PC-9 (cell line): ENCODE measurements around the gene PPL. TPM values are rescaled to one million over a fixed set of nuclear protein-coding genes. Genes with fewer than 3 reads are reported as not detected.

Source experiments
- BruUV-seq: library from RNA; stranded (reverse); fragments of 400-500 nt; replicated peaks from 2 replicates; lab custom pipeline; 2021; lab: Mats Ljungman, UMichigan
- CTCF ChIA-PET: fragments of 300-600 bp; sonication (Branson Sonifier 250); formaldehyde crosslinking; loops from one replicate; lab custom pipeline; 2022; ENCODE audit warnings: antibody characterized with exemption; lab: Charles Lee
- POLR2A ChIA-PET: fragments of 300-600 bp; sonication (Branson Sonifier 250); formaldehyde crosslinking; loops from one replicate; lab custom pipeline; 2022; ENCODE audit warnings: antibody characterized with exemption; ENCODE audit not compliant: unreplicated experiment; lab: Charles Lee
- DNase-seq, 2 experiments: peaks; one replicate each; pipeline versions ENCODE4 v3.0.0 to v3.0.0-alpha.2; 2015 to 2022; ENCODE audit warnings: mixed read lengths in 1 of 2
- H2AFZ ChIP-seq: fragments of 200-600 bp; sonication (generic); 2 replicates; pipeline ENCODE4 v1.8.1; 2017; ENCODE audit warnings: antibody characterized with exemption
- H3F3A ChIP-seq: fragments of 200-600 bp; sonication (generic); 2 replicates; pipeline ENCODE4 v1.8.1; 2017; ENCODE audit warnings: antibody characterized with exemption, mild to moderate bottlenecking, low read depth; ENCODE audit not compliant: insufficient read depth
- H3K27ac ChIP-seq: fragments of 200-600 bp; sonication (generic); 2 replicates; pipeline ENCODE4 v1.6.1; 2016; ENCODE audit warnings: mixed run types
- H3K27me3 ChIP-seq: fragments of 200-600 bp; sonication (generic); 2 replicates; pipeline ENCODE4 v1.6.1; 2016; ENCODE audit warnings: low read depth, mixed run types; ENCODE audit not compliant: insufficient read depth
- H3K36me3 ChIP-seq: fragments of 200-600 bp; sonication (generic); 2 replicates; pipeline ENCODE4 v1.6.1; 2016; ENCODE audit warnings: low read depth, mixed run types
- H3K4me1 ChIP-seq: fragments of 200-600 bp; sonication (generic); replicated peaks from 2 replicates; pipeline ENCODE4 v1.6.1; 2016; ENCODE audit warnings: mixed run types; ENCODE audit not compliant: insufficient read depth
- H3K4me2 ChIP-seq: fragments of 200-600 bp; sonication (generic); 2 replicates; pipeline ENCODE4 v1.6.1; 2017; ENCODE audit warnings: mixed run types
- H3K4me3 ChIP-seq: fragments of 200-600 bp; sonication (generic); 2 replicates; pipeline ENCODE4 v1.6.1; 2016; ENCODE audit warnings: mixed run types
- H3K79me2 ChIP-seq: fragments of 200-600 bp; sonication (generic); 2 replicates; pipeline ENCODE4 v1.6.1; 2017; ENCODE audit warnings: low read depth, mixed run types
- H3K9me2 ChIP-seq: fragments of 200-600 bp; sonication (generic); 2 replicates; pipeline ENCODE4 v1.8.1; 2017; ENCODE audit warnings: mild to moderate bottlenecking; ENCODE audit not compliant: insufficient read depth
- H3K9me3 ChIP-seq: fragments of 200-600 bp; sonication (generic); 2 replicates; pipeline ENCODE4 v1.8.1; 2016; ENCODE audit warnings: low read depth; ENCODE audit not compliant: insufficient read depth
- H4K20me1 ChIP-seq: fragments of 200-600 bp; sonication (generic); 2 replicates; pipeline ENCODE4 v1.8.1; 2017; ENCODE audit not compliant: insufficient read depth
- CTCF ChIP-seq: fragments of 200-600 bp; sonication (generic); conservative IDR thresholded peaks from 2 replicates; pipeline ENCODE4 v1.6.1; 2017; ENCODE audit warnings: mixed run types, antibody characterized with exemption, mild to moderate bottlenecking, moderate library complexity
- EZH2 ChIP-seq: fragments of 200-600 bp; sonication (generic); IDR thresholded peaks from 2 replicates; pipeline ENCODE4 v1.8.0; 2017; ENCODE audit warnings: antibody characterized with exemption, low read depth
- intact Hi-C: fragments of 100-400 bp; cut with micrococcal nuclease; formaldehyde crosslinking; loops from one replicate; pipeline ENCODE4 v1.10.0; 2022; ENCODE audit not compliant: unreplicated experiment
- total RNA-seq: library from RNA; stranded (reverse); gene quantifications from 2 replicates; pipeline ENCODE4 v1.2.3, GENCODE V29; 2021

The PPL gene
- total RNA-seq, 1 experiment from 2014 or later, result 187 TPM

- H3K4me3 ChIP-seq, result no peak overlapping the region
- no TSS peak for BruUV-seq
- no peak for TF ChIP-seq CTCF
- no peak for TF ChIP-seq EZH2
- peaks cover 40% of the 10 kb centered on the region for H3F3A ChIP-seq
- H3K9me3 ChIP-seq, result peaks cover 17% of the 10 kb centered on the region
- H2AFZ ChIP-seq, result no peak overlapping the region
- H3K9me2 ChIP-seq, result no peaks in the 10 kb centered on the region
- ChIA-PET CTCF (no interaction called here), POLR2A (interaction anchor here (0.6 to 0.7 kb wide), 2 partner anchors 31 to 635 kb away, joined by 15 to 28 read pairs; no protein-coding TSS in a partner anchor)
- H3K36me3 ChIP-seq, result peaks cover 36% of the 10 kb centered on the region
- peak overlapping the region; percentile 68 for H3K4me2 ChIP-seq
- H4K20me1 ChIP-seq, result no peaks in the 10 kb centered on the region
- no peaks in the 10 kb centered on the region for H3K27me3 ChIP-seq
- peaks cover 43% of the 10 kb centered on the region for H3K4me1 ChIP-seq
- H3K79me2 ChIP-seq, result peaks cover 85% of the 10 kb centered on the region
- intact Hi-C loops, result loop anchor here (1.0 kb wide), 3 partner anchors 10 to 43 kb away; no protein-coding TSS in a partner anchor
- no peak for DNase-seq
- peak overlapping the region; percentile 65 for H3K27ac ChIP-seq
Measured at GRCh38 chr16:4925293-4925607, 11.7 kb downstream of the PPL start.

- Histone ChIP-seq H3K4me3 (peak overlapping the region; percentile 15; the same call in 1 of the 2 replicates), H3K27ac (peak overlapping the region; percentile 65), H4K20me1 (no peaks in the 10 kb centered on the region), H3K27me3 (no peaks in the 10 kb centered on the region), H3K4me2 (peak overlapping the region; percentile 68), H3K79me2 (peaks cover 81% of the 10 kb centered on the region), H3K9me2 (no peaks in the 10 kb centered on the region), H3K4me1 (peaks cover 46% of the 10 kb centered on the region), H3F3A (peaks cover 44% of the 10 kb centered on the region), H3K9me3 (peaks cover 17% of the 10 kb centered on the region), H2AFZ (no peak overlapping the region), H3K36me3 (peaks cover 35% of the 10 kb centered on the region)
- TF ChIP-seq EZH2, result no peak
- no peak for TF ChIP-seq CTCF
- CTCF ChIA-PET, result no interaction called here
- DNase-seq, result peak; percentile 96 to 99
- no TSS peak for BruUV-seq
- intact Hi-C loops, result loop anchor here (1.0 kb wide), 3 partner anchors 11 to 42 kb away; no protein-coding TSS in a partner anchor
- POLR2A ChIA-PET, result interaction anchor here (0.6 to 0.7 kb wide), 2 partner anchors 30 to 634 kb away, joined by 15 to 28 read pairs; no protein-coding TSS in a partner anchor
Measured at GRCh38 chr16:4924593-4925292, 12.2 kb downstream of the PPL start.

- peaks cover 79% of the 10 kb centered on the region for H3K79me2 ChIP-seq
Measured at GRCh38 chr16:4923853-4924252, 13.1 kb downstream of the PPL start.

More at GRCh38 chr16:4923853-4924252, 13.1 kb downstream of the PPL start:
- no peaks in the 10 kb centered on the region for H3K9me2 ChIP-seq
- peaks cover 17% of the 10 kb centered on the region for H3K9me3 ChIP-seq
- H3K4me2 ChIP-seq, result peak overlapping the region; percentile 68; the same call in 1 of the 2 replicates
- no peak overlapping the region for H3K4me3 ChIP-seq
- H2AFZ ChIP-seq, result no peak overlapping the region
- TF ChIP-seq CTCF, result no peak
- no peak for TF ChIP-seq EZH2
- no peaks in the 10 kb centered on the region for H4K20me1 ChIP-seq
- H3K27ac ChIP-seq, result no peak overlapping the region
- ChIA-PET CTCF (no interaction called here), POLR2A (no interaction called here)
- H3K4me1 ChIP-seq, result peaks cover 55% of the 10 kb centered on the region
- intact Hi-C loops, result no loop called here
- DNase-seq, result no peak
- H3K36me3 ChIP-seq, result peaks cover 28% of the 10 kb centered on the region
- H3K27me3 ChIP-seq, result no peaks in the 10 kb centered on the region
- no TSS peak for BruUV-seq
- peaks cover 53% of the 10 kb centered on the region for H3F3A ChIP-seq
